Suppressor macrophage treated with lipopolysaccharide for 1 hour (primary cell): ENCODE data around the gene NUDT6.

Source experiments
- DNase-seq, 3 donors: peaks; one replicate each; pipeline ENCODE4 v3.0.0-alpha.2; 2020 to 2022

The NUDT6 gene

GRCh38 chr4:122912810-122913575 lies 9.4 kb downstream of the NUDT6 start:
- peak in 1 of 3 donors; percentile 9 for DNase-seq

GRCh38 chr4:122911588-122911987 lies 10.8 kb downstream of the NUDT6 start:
- DNase-seq, result no peak

GRCh38 chr4:122909683-122910082 lies 12.7 kb downstream of the NUDT6 start:
- peak in 1 of 3 donors; percentile 14 for DNase-seq

- DNase-seq, result no peak
Measured at GRCh38 chr4:122908223-122908622, 14.2 kb downstream of the NUDT6 start.

GRCh38 chr4:122906859-122907305 lies 15.5 kb downstream of the NUDT6 start:
- DNase-seq, result peak in 2 of 3 donors; percentile 1 to 48

GRCh38 chr4:122903766-122904288 lies 18.6 kb downstream of the NUDT6 start:
- no peak for DNase-seq

GRCh38 chr4:122901247-122902010 lies 21.0 kb downstream of the NUDT6 start:
- no peak for DNase-seq

GRCh38 chr4:122900314-122900713 lies 22.1 kb downstream of the NUDT6 start:
- DNase-seq, result no peak

GRCh38 chr4:122899682-122900081 lies 22.7 kb downstream of the NUDT6 start:
- DNase-seq, result no peak

- no peak for DNase-seq
Measured at GRCh38 chr4:122898370-122899150, 23.8 kb downstream of the NUDT6 start.

- no peak for DNase-seq
Measured at GRCh38 chr4:122896270-122896669, 26.1 kb downstream of the NUDT6 start.

- no peak for DNase-seq
Measured at GRCh38 chr4:122895336-122895995, 26.9 kb downstream of the NUDT6 start.

- DNase-seq, result no peak
Measured at GRCh38 chr4:122894827-122895226, 27.6 kb downstream of the NUDT6 start.

GRCh38 chr4:122890147-122890795 lies 32.1 kb downstream of the NUDT6 start:
- no peak for DNase-seq

GRCh38 chr4:122889726-122890125 lies 32.7 kb downstream of the NUDT6 start:
- DNase-seq, result no peak

GRCh38 chr4:122884499-122884898 lies 37.9 kb downstream of the NUDT6 start:
- DNase-seq, result no peak

- no peak for DNase-seq
Measured at GRCh38 chr4:122882857-122883735, 39.3 kb downstream of the NUDT6 start.

- peak in 1 of 3 donors; percentile 17 for DNase-seq
Measured at GRCh38 chr4:122879001-122879400, 43.4 kb downstream of the NUDT6 start.

- DNase-seq, result no peak
Measured at GRCh38 chr4:122876456-122876855, 45.9 kb downstream of the NUDT6 start.

GRCh38 chr4:122875949-122876348 lies 46.4 kb downstream of the NUDT6 start:
- DNase-seq, result peak in 1 of 3 donors; percentile 1
